ENCODE measurements around the gene OR52L1. TPM values are rescaled to one million over a fixed set of nuclear protein-coding genes. Genes with fewer than 3 reads are reported as not detected.

Gene OR52L1
- total and polyA plus RNA-seq, 9 of the 15 experiments (the other 6 are each of a cell fraction or from before 2014, with no cell fraction given): not detected

GRCh38 chr11:5992604-5993251 lies 5.9 kb upstream of the OR52L1 start:
- POLR2A ChIA-PET: interaction anchor here (1.0 to 1.5 kb wide), 2 partner anchors 11 to 275 kb away, joined by 3 to 4 read pairs; no protein-coding TSS in a partner anchor
- FAIRE-seq: peak; percentile 68
- CTCF ChIA-PET (ENCODE audit: low intra/inter-chr PET ratio): interaction anchor here (0.6 to 1.1 kb wide), 3 partner anchors 361 to 676 kb away, joined by 3 to 4 read pairs (median 3); no protein-coding TSS in a partner anchor
- no peaks in the 10 kb centered on the region for H3K4me1 ChIP-seq (replicated peaks in 1 of 2; ENCODE audit: control insufficient read depth in 2 of 2, insufficient read depth in 2 of 2, low read length in 2 of 2)
- no peak overlapping the region for H3K9ac ChIP-seq (ENCODE audit: insufficient read depth in 1 of 2, low read depth in 2 of 2, low read length in 2 of 2)
- no peak overlapping the region for H3K4me3 ChIP-seq
- DNase-seq (ENCODE audit: extremely low read depth in 1 of 4, low spot score in 3 of 4): peak; percentile 34 to 61 (median 47)
- no peak overlapping the region for H2AFZ ChIP-seq (ENCODE audit: low read depth, low read length)
- intact Hi-C loops (cut with micrococcal nuclease): no loop called here
- H3K36me3 ChIP-seq (ENCODE audit: control insufficient read depth, insufficient read depth, low read length): no peaks in the 10 kb centered on the region
- H3K27ac ChIP-seq (ENCODE audit: extremely low read depth, low read depth, low read length): no peak overlapping the region
- peak; percentile 74 for ATAC-seq
- H3K4me2 ChIP-seq (ENCODE audit: insufficient read depth, low read length): no peak overlapping the region
- no peaks in the 10 kb centered on the region for H4K20me1 ChIP-seq (replicated peaks; ENCODE audit: control insufficient read depth, insufficient read depth, low read length)
- peaks cover 0 to 11% of the 10 kb centered on the region in 2 experiments; a peak in 1 of 5 replicates for H3K27me3 ChIP-seq (ENCODE audit: control insufficient read depth in 2 of 2, insufficient read depth in 2 of 2, low read length in 2 of 2)
- TF ChIP-seq SMC3 (conservative IDR thresholded peaks at IDR 0.05; ENCODE audit: insufficient read depth, low read depth, low read length) (0 out of 2 replicates have a peak, but pooled peaks have one; percentile 13), ZBTB7A (IDR thresholded peaks at IDR 0.05; ENCODE audit: borderline replicate concordance, control insufficient read depth, low read depth, low read length) (no peak), RAD21 (CRISPR knock-in tag; conservative IDR thresholded peaks at IDR 0.05 in 1 of 2, IDR thresholded peaks at IDR 0.05 in 1 of 2) (peak; percentile 42 to 53), TAL1 (IDR thresholded peaks at IDR 0.05) (no peak)
- TF ChIP-seq, protein P1, sequence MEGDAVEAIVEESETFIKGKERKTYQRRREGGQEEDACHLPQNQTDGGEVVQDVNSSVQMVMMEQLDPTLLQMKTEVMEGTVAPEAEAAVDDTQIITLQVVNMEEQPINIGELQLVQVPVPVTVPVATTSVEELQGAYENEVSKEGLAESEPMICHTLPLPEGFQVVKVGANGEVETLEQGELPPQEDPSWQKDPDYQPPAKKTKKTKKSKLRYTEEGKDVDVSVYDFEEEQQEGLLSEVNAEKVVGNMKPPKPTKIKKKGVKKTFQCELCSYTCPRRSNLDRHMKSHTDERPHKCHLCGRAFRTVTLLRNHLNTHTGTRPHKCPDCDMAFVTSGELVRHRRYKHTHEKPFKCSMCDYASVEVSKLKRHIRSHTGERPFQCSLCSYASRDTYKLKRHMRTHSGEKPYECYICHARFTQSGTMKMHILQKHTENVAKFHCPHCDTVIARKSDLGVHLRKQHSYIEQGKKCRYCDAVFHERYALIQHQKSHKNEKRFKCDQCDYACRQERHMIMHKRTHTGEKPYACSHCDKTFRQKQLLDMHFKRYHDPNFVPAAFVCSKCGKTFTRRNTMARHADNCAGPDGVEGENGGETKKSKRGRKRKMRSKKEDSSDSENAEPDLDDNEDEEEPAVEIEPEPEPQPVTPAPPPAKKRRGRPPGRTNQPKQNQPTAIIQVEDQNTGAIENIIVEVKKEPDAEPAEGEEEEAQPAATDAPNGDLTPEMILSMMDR (IDR thresholded peaks at IDR 0.05 in 2 of 3, conservative IDR thresholded peaks at IDR 0.05 in 1 of 3; ENCODE audit: insufficient read depth in 2 of 3, low read depth in 1 of 3, low read length in 3 of 3): peak; percentile 50 to 59 (median 56)
- H3K9me3 ChIP-seq (replicated peaks; ENCODE audit: control insufficient read depth, insufficient read depth, low read depth, low read length): no peaks in the 10 kb centered on the region
- BruUV-seq (replicated peaks): no TSS peak
- H3K79me2 ChIP-seq (ENCODE audit: control insufficient read depth, insufficient read depth, low read length): no peaks in the 10 kb centered on the region
- WGBS (ENCODE audit: insufficient coverage, low coverage, missing lambda C conversion rate): 5% methylated on average over 3 of the region's 3 CpGs
- in situ Hi-C loops (cut with MboI): no loop called here
- H3K9me1 ChIP-seq (ENCODE audit: control insufficient read depth, insufficient read depth, low read length): no peaks in the 10 kb centered on the region

Measured in K562 (cell line).